Esophagus squamous epithelium (tissue), 4 donors: ENCODE measurements around the gene HIGD2A.

Experiments
- CTCF ChIP-seq, 6 experiments: fragments of 450-650 bp in 4 of 6; fragments of 200-600 bp in 2 of 6; sonication (generic) in 2 of 6; IDR thresholded peaks; one replicate each; pipeline ENCODE4 v1.5.1; 2016 to 2019; ENCODE audit warnings: antibody characterized with exemption in 6 of 6, mild to moderate bottlenecking in 4 of 6, moderate library complexity in 4 of 6
- POLR2A ChIP-seq, 4 donors: fragments of 450-650 bp; IDR thresholded peaks; one replicate each; pipeline ENCODE4 v1.6.1; 2017; ENCODE audit warnings: antibody characterized with exemption in 4 of 4, mild to moderate bottlenecking in 4 of 4, moderate library complexity in 3 of 4

- no peak for TF ChIP-seq POLR2A (IDR thresholded peaks at IDR 0.05)
- TF ChIP-seq CTCF (IDR thresholded peaks at IDR 0.05): no peak
Measured at GRCh38 chr5:176432707-176433106, 44.2 kb downstream of the HIGD2A start.
